OCI-LY1 (cell line): ENCODE measurements around the gene ABCC4.
"Not testable (repeated sequence)": the region's sequence is repeated elsewhere in the genome, so short reads cannot be mapped to it uniquely, and the experiment has no call there.

Experiments
- CTCF ChIP-seq: fragments of 200-600 bp; sonication (generic), shearing (Covaris generic); IDR thresholded peaks from 2 replicates; pipeline ENCODE4 v1.5.1; 2017; ENCODE audit warnings: mild to moderate bottlenecking, antibody characterized with exemption, low read length, moderate library complexity, mixed read lengths
- EZH2 ChIP-seq: fragments of 200-600 bp; sonication (generic), shearing (Covaris generic); IDR thresholded peaks from 2 replicates; pipeline ENCODE4 v1.8.0; 2017; ENCODE audit warnings: borderline replicate concordance, mixed run types, mild to moderate bottlenecking, antibody characterized with exemption, low read length, moderate library complexity, mixed read lengths

DNA sequence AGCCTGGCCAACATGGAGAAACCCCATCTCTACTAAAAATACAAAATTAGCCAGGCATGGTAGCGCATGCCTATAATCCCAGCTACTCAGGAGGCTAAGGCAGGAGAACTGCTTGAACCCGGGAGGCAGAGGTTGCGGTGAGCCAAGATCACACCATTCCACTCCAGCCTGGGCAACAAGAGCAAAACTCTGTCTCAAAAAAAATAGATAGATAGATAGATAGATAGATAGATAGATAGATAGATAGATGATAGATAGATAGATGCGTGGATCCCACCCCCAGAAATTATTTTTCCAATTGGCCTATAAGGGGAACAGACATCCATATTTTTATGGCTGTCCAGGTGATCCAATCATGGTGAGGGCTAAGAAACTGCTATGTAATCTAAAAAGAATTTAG lies 11.3 kb downstream of the ABCC4 start:
- TF ChIP-seq CTCF, EZH2: not testable (repeated sequence)
